Keratinocyte (primary cell): ENCODE data around the gene PARP1. TPM values are rescaled to one million over a fixed set of nuclear protein-coding genes. Genes with fewer than 3 reads are reported as not detected.

Experiments used
- DNase-seq: peaks from one replicate; pipeline ENCODE4 v3.0.0-alpha.2; 2011; ENCODE audit warnings: low read depth, missing footprints, low spot score
- FAIRE-seq: peaks from 2 replicates; lab custom pipeline; 2011; peaks lifted over from hg19 to GRCh38; lab: Jason Lieb, UNC
- H2AFZ ChIP-seq: 2 replicates; pipeline ENCODE4 v1.6.0; 2012; ENCODE audit warnings: low read length, control low read depth, inconsistent platforms; ENCODE audit not compliant: control insufficient read depth
- H3K27ac ChIP-seq: 2 replicates; pipeline ENCODE4 v1.5.1; 2011; ENCODE audit warnings: low read length; ENCODE audit not compliant: control insufficient read depth, insufficient read depth
- H3K27me3 ChIP-seq: 3 replicates; pipeline ENCODE4 v1.6.0; 2011; ENCODE audit warnings: low read length; ENCODE audit not compliant: control insufficient read depth, insufficient read depth; ENCODE audit errors: extremely low read depth
- H3K36me3 ChIP-seq, 2 experiments: 2 replicates in 1 of 2; 3 replicates in 1 of 2; pipeline ENCODE4 v1.5.1; 2011; ENCODE audit warnings: low read length in 2 of 2, mild to moderate bottlenecking in 1 of 2; ENCODE audit not compliant: control insufficient read depth in 2 of 2, insufficient read depth in 2 of 2; ENCODE audit errors: extremely low read depth in 1 of 2
- H3K4me1 ChIP-seq: 3 replicates; pipeline ENCODE4 v1.5.1; 2011; ENCODE audit warnings: low read length; ENCODE audit not compliant: control insufficient read depth, insufficient read depth; ENCODE audit errors: extremely low read depth
- H3K4me2 ChIP-seq: 3 replicates; pipeline ENCODE4 v1.6.0; 2011; ENCODE audit warnings: low read depth, low read length; ENCODE audit not compliant: control insufficient read depth, insufficient read depth; ENCODE audit errors: extremely low read depth
- H3K4me3 ChIP-seq, 3 experiments: fragments of 200-600 bp in 1 of 3; sonication (generic) in 1 of 3; 2 replicates in 2 of 3; 3 replicates in 1 of 3; pipeline ENCODE4 v1.5.1; 2011 to 2016; ENCODE audit warnings: low read length in 3 of 3, mild to moderate bottlenecking in 3 of 3, control low read depth in 2 of 3, inconsistent platforms in 1 of 3, low read depth in 1 of 3, mixed read lengths in 1 of 3, mixed run types in 1 of 3, moderate library complexity in 1 of 3; ENCODE audit not compliant: control insufficient read depth in 2 of 3, insufficient read depth in 2 of 3; ENCODE audit errors: extremely low read depth in 1 of 3
- H3K79me2 ChIP-seq: 2 replicates; pipeline ENCODE4 v1.6.0; 2012; ENCODE audit warnings: low read length; ENCODE audit not compliant: control insufficient read depth, insufficient read depth
- H3K9ac ChIP-seq: 3 replicates; pipeline ENCODE4 v1.6.0; 2011; ENCODE audit warnings: low read length; ENCODE audit not compliant: control insufficient read depth, insufficient read depth; ENCODE audit errors: extremely low read depth
- H3K9me1 ChIP-seq: 3 replicates; pipeline ENCODE4 v1.6.0; 2011; ENCODE audit warnings: low read length; ENCODE audit not compliant: control insufficient read depth, insufficient read depth; ENCODE audit errors: extremely low read depth
- H3K9me3 ChIP-seq: 2 replicates; pipeline ENCODE4 v1.5.1; 2012; ENCODE audit warnings: low read depth, low read length; ENCODE audit not compliant: control insufficient read depth
- H4K20me1 ChIP-seq: 3 replicates; pipeline ENCODE4 v1.6.0; 2011; ENCODE audit warnings: low read length; ENCODE audit not compliant: control insufficient read depth, insufficient read depth; ENCODE audit errors: extremely low read depth
- CTCF ChIP-seq, 3 experiments: IDR thresholded peaks in 1 of 3; conservative IDR thresholded peaks in 1 of 3; optimal IDR thresholded peaks in 1 of 3; 2 replicates in 2 of 3; 3 replicates in 1 of 3; pipeline versions ENCODE3 to v1.5.1; 2011; ENCODE audit warnings: low read length in 3 of 3, mild to moderate bottlenecking in 3 of 3, moderate library complexity in 2 of 3, control low read depth in 1 of 3, inconsistent platforms in 1 of 3; ENCODE audit not compliant: insufficient read depth in 2 of 3; ENCODE audit errors: extremely low read depth in 1 of 3
- EZH2 ChIP-seq: IDR thresholded peaks from one replicate; pipeline ENCODE4 v1.6.1; 2012; ENCODE audit warnings: inconsistent platforms, mild to moderate bottlenecking, low read length, moderate library complexity
- dilution Hi-C: fragments of 300-500 bp; cut with MboI; formaldehyde crosslinking; loops from one replicate; pipeline ENCODE4 v1.7.0; 2020; ENCODE audit warnings: low sequenced_read_pairs; ENCODE audit not compliant: extremely low pct_ligation_motif_present
- polyA plus RNA-seq, 5 experiments: library from polyadenylated mRNA; depleted of rRNA in 3 of 5; stranded (reverse) in 3 of 5; stranded (forward) in 1 of 5; unstranded in 1 of 5; fragments of >200 nt; gene quantifications; 1 replicate in 1 of 5; 2 replicates in 3 of 5; 3 replicates in 1 of 5; pipeline versions ENCODE4 v1.2.1 to v1.2.3, GENCODE V29; 2011 to 2012; ENCODE audit warnings: missing spikeins in 2 of 5, low read depth in 1 of 5, low replicate concordance in 1 of 5

The PARP1 gene
- polyA plus RNA-seq, 1 donor (not counting 4 experiments of a cell fraction or from before 2014, with no cell fraction given), result 62.9 TPM

- no peaks in the 10 kb centered on the region for H3K27me3 ChIP-seq
- peaks cover 3% of the 10 kb centered on the region for H3K4me1 ChIP-seq
- dilution Hi-C loops, result no loop called here
- peaks cover 5% of the 10 kb centered on the region for H3K9me1 ChIP-seq
- DNase-seq (no peak), FAIRE-seq (no peak)
- no peak overlapping the region for H3K4me2 ChIP-seq
- peaks cover 2% of the 10 kb centered on the region for H4K20me1 ChIP-seq
- peaks cover 33% of the 10 kb centered on the region for H3K79me2 ChIP-seq
- no peak overlapping the region for H3K27ac ChIP-seq
- no peaks in the 10 kb centered on the region for H3K9me3 ChIP-seq
- no peak overlapping the region for H2AFZ ChIP-seq
- H3K36me3 ChIP-seq, result peaks cover 10 to 22% of the 10 kb centered on the region in 2 experiments
- TF ChIP-seq EZH2 (no peak), CTCF (optimal IDR thresholded peaks at IDR 0.05 in 1 of 3, IDR thresholded peaks at IDR 0.05 in 1 of 3, conservative IDR thresholded peaks at IDR 0.05 in 1 of 3; ENCODE audit: extremely low read depth in 1 of 3, insufficient read depth in 2 of 3, low read length in 3 of 3) (no peak)
- H3K9ac ChIP-seq, result no peak overlapping the region
- no peak overlapping the region for H3K4me3 ChIP-seq
Measured at GRCh38 chr1:226400519-226401354, 7.2 kb downstream of the PARP1 start.

GRCh38 chr1:226397955-226398636, 9.8 kb downstream of the PARP1 start:
- peaks cover 11% of the 10 kb centered on the region for H3K79me2 ChIP-seq
- peaks cover 2% of the 10 kb centered on the region for H4K20me1 ChIP-seq

More at GRCh38 chr1:226397955-226398636, 9.8 kb downstream of the PARP1 start:
- dilution Hi-C loops, result no loop called here
- no peak overlapping the region for H3K9ac ChIP-seq
- H3K27ac ChIP-seq, result no peak overlapping the region
- H3K27me3 ChIP-seq, result no peaks in the 10 kb centered on the region
- H3K9me3 ChIP-seq, result no peaks in the 10 kb centered on the region
- FAIRE-seq (no peak), DNase-seq (no peak)
- no peak overlapping the region for H3K4me2 ChIP-seq
- H3K4me3 ChIP-seq, result no peak overlapping the region
- TF ChIP-seq CTCF (optimal IDR thresholded peaks at IDR 0.05 in 1 of 3, IDR thresholded peaks at IDR 0.05 in 1 of 3, conservative IDR thresholded peaks at IDR 0.05 in 1 of 3; ENCODE audit: extremely low read depth in 1 of 3, insufficient read depth in 2 of 3, low read length in 3 of 3) (no peak), EZH2 (no peak)
- H3K4me1 ChIP-seq, result no peaks in the 10 kb centered on the region
- H3K9me1 ChIP-seq, result peaks cover 3% of the 10 kb centered on the region
- peaks cover 10 to 21% of the 10 kb centered on the region in 2 experiments for H3K36me3 ChIP-seq
- H2AFZ ChIP-seq, result no peak overlapping the region
